Measurements from ENCODE around the gene ACIN1.

The ACIN1 gene

GRCh38 chr14:23056956-23057756 is 37.8 kb downstream of the ACIN1 start, which contains the start of gene CDH24:
Gene CDH24, minus strand, starts transcription at chr14:23057520. Its CDS starts 1,787 bp downstream, at chr14:23055733.
- no peak for DNase-seq

- no peak for DNase-seq
Observed at GRCh38 chr14:23056145-23056955, 38.6 kb downstream of the ACIN1 start.

GRCh38 chr14:23055621-23056144 is 39.3 kb downstream of the ACIN1 start:
- DNase-seq, result no peak

- DNase-seq, result no peak
Observed at GRCh38 chr14:23055147-23055550, 39.8 kb downstream of the ACIN1 start.

GRCh38 chr14:23054000-23054811 is 40.7 kb downstream of the ACIN1 start:
- no peak for DNase-seq

GRCh38 chr14:23053426-23053825 is 41.5 kb downstream of the ACIN1 start:
- DNase-seq, result no peak

- DNase-seq, result no peak
Observed at GRCh38 chr14:23052671-23053070, 42.3 kb downstream of the ACIN1 start.

- no peak for DNase-seq
Observed at GRCh38 chr14:23052182-23052623, 42.7 kb downstream of the ACIN1 start.

- DNase-seq, result no peak
Observed at GRCh38 chr14:23051141-23052057, 43.5 kb downstream of the ACIN1 start.

GRCh38 chr14:23049011-23049410 is 45.9 kb downstream of the ACIN1 start:
- DNase-seq, result no peak

- DNase-seq, result no peak
Observed at GRCh38 chr14:23047751-23048693, 46.9 kb downstream of the ACIN1 start.

GRCh38 chr14:23047034-23047634 is 47.8 kb downstream of the ACIN1 start:
- DNase-seq, result no peak

- DNase-seq, result no peak
Observed at GRCh38 chr14:23045419-23046357, 49.2 kb downstream of the ACIN1 start.

- no peak for DNase-seq
Observed at GRCh38 chr14:23044840-23045239, 50.1 kb downstream of the ACIN1 start.

- no peak for DNase-seq
Observed at GRCh38 chr14:23043754-23044153, 51.2 kb downstream of the ACIN1 start.

GRCh38 chr14:23043145-23043544 is 51.8 kb downstream of the ACIN1 start:
- DNase-seq, result no peak

GRCh38 chr14:23042162-23042965 is 52.6 kb downstream of the ACIN1 start, which contains the start of gene PSMB11:
Gene PSMB11, plus strand, starts transcription at chr14:23042212. Its CDS starts 14 bp downstream, at chr14:23042226.
- DNase-seq, result no peak

- no peak for DNase-seq
Observed at GRCh38 chr14:23041729-23042128, 53.2 kb downstream of the ACIN1 start.

Measured in NCI-H1694 (cell line).